HepG2 (cell line): ENCODE data around the gene APLNR. TPM values are rescaled to one million over a fixed set of nuclear protein-coding genes. Genes with fewer than 3 reads are reported as not detected.

Experiments used
- ATAC-seq: fragments of 200-7000 bp; cut with Tn5 transposase; 3 replicates; pipeline ENCODE4 v1.9.1; 2020; ENCODE audit warnings: mild to moderate bottlenecking, moderate library complexity
- BruUV-seq: library from RNA; stranded (reverse); fragments of 400-500 nt; replicated peaks from 2 replicates; lab custom pipeline; 2021; lab: Mats Ljungman, UMichigan
- CTCF ChIA-PET: fragments of 300-600 bp; formaldehyde crosslinking; extraction: SDS; loops from one replicate; lab custom pipeline; 2021; ENCODE audit warnings: low total read pairs, inconsistent platforms, low intra/inter-chr PET ratio; lab: Yijun Ruan, JAX
- POLR2A ChIA-PET: fragments of 350-600 bp; sonication (Branson Sonifier 250); formaldehyde crosslinking; loops from one replicate; lab custom pipeline; 2020; ENCODE audit warnings: antibody characterized with exemption, inconsistent platforms; lab: Yijun Ruan, JAX
- DNase-seq: peaks from one replicate; pipeline ENCODE4 v3.0.0-alpha.2; 2015; ENCODE audit warnings: low spot score
- FAIRE-seq: peaks from 3 replicates; lab custom pipeline; 2011; peaks lifted over from hg19 to GRCh38; lab: Jason Lieb, UNC
- H2AFZ ChIP-seq: one replicate; pipeline ENCODE4 v1.6.1; 2011; ENCODE audit warnings: low read length, inconsistent platforms
- H3K27ac ChIP-seq: fragments of 300-600 bp; 3 replicates; pipeline ENCODE4 v1.8.0; 2011; ENCODE audit warnings: mixed run types, mild to moderate bottlenecking, mixed read lengths, low read length, inconsistent platforms; ENCODE audit not compliant: insufficient read depth; ENCODE audit errors: extremely low read length
- H3K27me3 ChIP-seq, 2 experiments: fragments of 200-600 bp in 1 of 2; 2 replicates in 1 of 2; 3 replicates in 1 of 2; pipeline versions ENCODE4 v1.6.0 to v1.8.0; 2011; ENCODE audit warnings: low read length in 2 of 2, mild to moderate bottlenecking in 2 of 2, moderate library complexity in 2 of 2, inconsistent platforms in 1 of 2; ENCODE audit not compliant: insufficient read depth in 2 of 2, control insufficient read depth in 1 of 2
- H3K36me3 ChIP-seq, 2 experiments: fragments of 200-600 bp in 1 of 2; replicated peaks in 1 of 2; 2 replicates in 1 of 2; 3 replicates in 1 of 2; pipeline versions ENCODE4 v1.5.1 to v1.8.0; 2011; ENCODE audit warnings: low read length in 2 of 2, inconsistent platforms in 1 of 2; ENCODE audit not compliant: insufficient read depth in 2 of 2, control insufficient read depth in 1 of 2
- H3K4me1 ChIP-seq: 2 replicates; pipeline ENCODE4 v1.5.1; 2012; ENCODE audit warnings: low read length, inconsistent platforms; ENCODE audit not compliant: insufficient read depth
- H3K4me2 ChIP-seq: 2 replicates; pipeline ENCODE4 v1.6.0; 2011; ENCODE audit warnings: low read depth, low read length, inconsistent platforms
- H3K4me3 ChIP-seq, 3 experiments: fragments of 200-600 bp in 1 of 3; sonication (generic), shearing (Covaris generic) in 1 of 3; replicated peaks in 1 of 3; 2 replicates each; pipeline ENCODE4 v1.5.1; 2011 to 2016; ENCODE audit warnings: low read length in 3 of 3, inconsistent platforms in 2 of 3, low read depth in 2 of 3, mild to moderate bottlenecking in 2 of 3, control low read depth in 1 of 3, mixed read lengths in 1 of 3; ENCODE audit not compliant: insufficient read depth in 1 of 3
- H3K79me2 ChIP-seq: one replicate; pipeline ENCODE4 v1.6.1; 2011; ENCODE audit warnings: low read length, inconsistent platforms; ENCODE audit not compliant: insufficient read depth
- H3K9ac ChIP-seq: 2 replicates; pipeline ENCODE4 v1.6.0; 2011; ENCODE audit warnings: mild to moderate bottlenecking, low read depth, low read length, inconsistent platforms; ENCODE audit not compliant: insufficient read depth
- H3K9me3 ChIP-seq: 2 replicates; pipeline ENCODE4 v1.5.1; 2012; ENCODE audit warnings: mild to moderate bottlenecking, low read length
- H4K20me1 ChIP-seq: 2 replicates; pipeline ENCODE4 v1.6.0; 2011; ENCODE audit warnings: inconsistent platforms, mild to moderate bottlenecking, low read length, moderate library complexity; ENCODE audit not compliant: insufficient read depth
- KLF12 ChIP-seq: sonication (generic); formaldehyde crosslinking; IDR thresholded peaks from 2 replicates; pipeline ENCODE4 v1.4.0; 2020; ENCODE audit warnings: missing genetic modification reagents, borderline replicate concordance
- MTA3 ChIP-seq: sonication (generic); formaldehyde crosslinking; IDR thresholded peaks from 2 replicates; pipeline ENCODE4 v1.4.0; 2020; ENCODE audit warnings: missing genetic modification reagents
- WGBS: methylation state at CpG from one replicate; pipeline ENCODE4 v1.1.6; 2017; ENCODE audit warnings: low lambda C conversion rate; 5-methylcytosine and 5-hydroxymethylcytosine counted together
- in situ Hi-C: cut with HindIII; loops from 2 replicates; pipeline ENCODE4 v1.10.0; 2017; ENCODE audit warnings: low pct_unique_long_range_greater_than_20kb; ENCODE audit not compliant: extremely low pct_ligation_motif_present
- intact Hi-C: fragments of 100-400 bp; cut with micrococcal nuclease; formaldehyde crosslinking; loops from one replicate; pipeline ENCODE4 v1.10.0; 2022; ENCODE audit not compliant: unreplicated experiment
- polyA plus RNA-seq, 8 experiments: library from polyadenylated mRNA; depleted of rRNA in 3 of 8; stranded (reverse) in 7 of 8; unstranded in 1 of 8; fragments of >200 nt; fragmentation: Illumina TruSeq in 4 of 8; extraction: Trizol in 4 of 8; gene quantifications; 2 replicates each; pipeline versions ENCODE4 v1.2.1 to v1.2.3, GENCODE V29; 2011 to 2016; ENCODE audit warnings: low read depth in 4 of 8, missing spikeins in 1 of 8, mixed read lengths in 1 of 8; ENCODE audit not compliant: insufficient read depth in 1 of 8
- total RNA-seq, 5 experiments: library from RNA; depleted of rRNA; stranded (reverse); fragments of >200 nt; fragmentation: Illumina TruSeq; extraction: Trizol; gene quantifications; 2 replicates each; pipeline ENCODE4 v1.2.3, GENCODE V29; 2016; ENCODE audit warnings: low read depth in 1 of 5
- TF ChIP-seq, protein P1 (sequence below): sonication (generic); formaldehyde crosslinking; IDR thresholded peaks from 2 replicates; pipeline ENCODE4 v1.5.0; 2020; ENCODE audit warnings: mild to moderate bottlenecking, missing genetic modification reagents
- TF ChIP-seq, protein P2 (sequence below): sonication (generic); formaldehyde crosslinking; IDR thresholded peaks from 2 replicates; pipeline ENCODE4 v1.9.0; 2022; ENCODE audit warnings: low read depth, missing genetic modification reagents

Gene APLNR
- total and polyA plus RNA-seq, 2 of the 13 experiments (the other 11 are each of a cell fraction or from before 2014, with no cell fraction given), result not detected

- POLR2A ChIA-PET, result no interaction called here
- CTCF ChIA-PET, result no interaction called here
- no peak for ATAC-seq
Observed at GRCh38 chr11:57275582-57275981, 38.5 kb upstream of the APLNR start.

DNA sequence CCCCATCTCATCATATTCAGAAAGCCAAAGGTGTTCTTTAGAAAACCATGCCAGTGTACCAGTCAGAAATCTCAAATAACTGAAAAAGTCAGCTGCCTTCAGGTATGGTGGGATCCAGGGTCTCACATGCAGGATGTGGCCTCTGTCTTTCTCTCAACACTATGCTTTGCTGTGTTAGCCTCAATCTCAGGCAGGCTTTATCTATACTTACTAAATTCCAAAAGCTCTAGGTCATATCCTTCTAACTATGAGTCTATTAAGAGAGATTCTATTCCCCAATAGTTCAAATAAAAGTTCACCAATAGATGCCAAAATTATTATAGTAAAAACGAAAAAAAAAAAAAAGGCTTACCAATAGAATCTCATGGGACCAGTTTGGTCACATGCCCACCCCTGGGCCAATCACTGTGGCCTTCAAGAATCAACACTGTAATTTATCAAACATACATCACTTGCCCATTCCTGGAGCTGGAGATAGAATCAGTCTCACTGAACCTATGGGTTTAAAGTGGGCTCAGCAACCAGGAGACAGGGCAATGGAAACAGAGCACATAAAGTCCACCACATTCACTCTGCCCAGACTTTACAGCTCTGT is 38.0 kb upstream of the APLNR start:
- BruUV-seq, result no TSS peak
- Histone ChIP-seq H3K79me2 (no peaks in the 10 kb centered on the region), H3K27ac (no peak overlapping the region), H3K4me2 (no peak overlapping the region), H3K9ac (no peak overlapping the region), H3K9me3 (peaks cover 7% of the 10 kb centered on the region; the same call in 1 of the 2 replicates), H2AFZ (no peak overlapping the region), H3K27me3 (peaks cover 0 to 8% of the 10 kb centered on the region in 2 experiments; a peak in 1 of 5 replicates), H4K20me1 (no peaks in the 10 kb centered on the region), H3K4me1 (0 out of 2 replicates have a peak, but pooled peaks cover 5% of the 10 kb centered on the region), H3K4me3 (no peak overlapping the region), H3K36me3 (no peaks in the 10 kb centered on the region)
- CTCF ChIA-PET, result no interaction called here
- FAIRE-seq (no peak), ATAC-seq (no peak), DNase-seq (no peak)
- POLR2A ChIA-PET, result no interaction called here
- in situ Hi-C loops (no loop called here), intact Hi-C loops (loop anchor here (5.0 kb wide), 1 partner anchor 72 kb away; no protein-coding TSS in a partner anchor)
- WGBS, result 0% methylated on average over 1 of the region's 1 CpG
- TF ChIP-seq KLF12 (CRISPR knock-in tag), result no peak
- TF ChIP-seq, protein P1, sequence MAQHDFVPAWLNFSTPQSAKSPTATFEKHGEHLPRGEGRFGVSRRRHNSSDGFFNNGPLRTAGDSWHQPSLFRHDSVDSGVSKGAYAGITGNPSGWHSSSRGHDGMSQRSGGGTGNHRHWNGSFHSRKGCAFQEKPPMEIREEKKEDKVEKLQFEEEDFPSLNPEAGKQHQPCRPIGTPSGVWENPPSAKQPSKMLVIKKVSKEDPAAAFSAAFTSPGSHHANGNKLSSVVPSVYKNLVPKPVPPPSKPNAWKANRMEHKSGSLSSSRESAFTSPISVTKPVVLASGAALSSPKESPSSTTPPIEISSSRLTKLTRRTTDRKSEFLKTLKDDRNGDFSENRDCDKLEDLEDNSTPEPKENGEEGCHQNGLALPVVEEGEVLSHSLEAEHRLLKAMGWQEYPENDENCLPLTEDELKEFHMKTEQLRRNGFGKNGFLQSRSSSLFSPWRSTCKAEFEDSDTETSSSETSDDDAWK (CRISPR knock-in tag), result no peak

More at GRCh38 chr11:57275582-57275981, 38.5 kb upstream of the APLNR start:
- H3K9me3 ChIP-seq, result peaks cover 7% of the 10 kb centered on the region; the same call in 1 of the 2 replicates
- in situ Hi-C loops, result no loop called here
- FAIRE-seq (no peak), DNase-seq (no peak)
- WGBS, result 2% methylated on average over 2 of the region's 3 CpGs
- H3K27me3 ChIP-seq, result peaks cover 0 to 8% of the 10 kb centered on the region in 2 experiments; a peak in 1 of 5 replicates
- TF ChIP-seq, protein P2, sequence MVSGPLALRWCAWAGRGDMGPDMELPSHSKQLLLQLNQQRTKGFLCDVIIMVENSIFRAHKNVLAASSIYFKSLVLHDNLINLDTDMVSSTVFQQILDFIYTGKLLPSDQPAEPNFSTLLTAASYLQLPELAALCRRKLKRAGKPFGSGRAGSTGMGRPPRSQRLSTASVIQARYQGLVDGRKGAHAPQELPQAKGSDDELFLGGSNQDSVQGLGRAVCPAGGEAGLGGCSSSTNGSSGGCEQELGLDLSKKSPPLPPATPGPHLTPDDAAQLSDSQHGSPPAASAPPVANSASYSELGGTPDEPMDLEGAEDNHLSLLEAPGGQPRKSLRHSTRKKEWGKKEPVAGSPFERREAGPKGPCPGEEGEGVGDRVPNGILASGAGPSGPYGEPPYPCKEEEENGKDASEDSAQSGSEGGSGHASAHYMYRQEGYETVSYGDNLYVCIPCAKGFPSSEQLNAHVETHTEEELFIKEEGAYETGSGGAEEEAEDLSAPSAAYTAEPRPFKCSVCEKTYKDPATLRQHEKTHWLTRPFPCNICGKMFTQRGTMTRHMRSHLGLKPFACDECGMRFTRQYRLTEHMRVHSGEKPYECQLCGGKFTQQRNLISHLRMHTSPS (CRISPR knock-in tag), result no peak
- no peak for TF ChIP-seq MTA3 (CRISPR knock-in tag)
- intact Hi-C loops, result loop anchor here (5.0 kb wide), 1 partner anchor 72 kb away; no protein-coding TSS in a partner anchor
- no peaks in the 10 kb centered on the region for H4K20me1 ChIP-seq
- BruUV-seq, result no TSS peak
- no peaks in the 10 kb centered on the region for H3K79me2 ChIP-seq
- no peak overlapping the region for H3K27ac ChIP-seq
- H3K4me1 ChIP-seq, result 0 out of 2 replicates have a peak, but pooled peaks cover 5% of the 10 kb centered on the region
- H3K4me3 ChIP-seq, result no peak overlapping the region
- H3K36me3 ChIP-seq, result no peaks in the 10 kb centered on the region
- H3K4me2 ChIP-seq, result no peak overlapping the region
- no peak overlapping the region for H2AFZ ChIP-seq
- no peak overlapping the region for H3K9ac ChIP-seq
